HG03135 (cell line): ENCODE data around the gene PFN4.
A peak's percentile ranks its signal among the peaks of the same experiment; 100 is the strongest.
"Not testable (repeated sequence)": the region's sequence is repeated elsewhere in the genome, so short reads cannot be mapped to it uniquely, and the experiment has no call there.

Experiments
- ATAC-seq: cut with Tn5 transposase; IDR thresholded peaks from one replicate; pipeline ENCODE4 v1.9.1; 2021; ENCODE audit warnings: mild to moderate bottlenecking, moderate library complexity; ENCODE audit not compliant: unreplicated experiment

PFN4 gene

GRCh38 chr2:24123195-24123921 lies at the start of gene PFN4, which contains the start of gene FAM228B:
Gene PFN4, minus strand, starts transcription at chr2:24123334. Its CDS starts 799 bp downstream, at chr2:24122535.
Gene FAM228B, plus strand, starts transcription at chr2:24123469. Its CDS starts 893 bp downstream, at chr2:24124362.
- ATAC-seq: peak; percentile 86

- no peak for ATAC-seq
Measured at GRCh38 chr2:24169023-24169422, 45.9 kb upstream of the PFN4 start.

GRCh38 chr2:24164416-24164973 lies 41.4 kb upstream of the PFN4 start:
- peak; percentile 75 for ATAC-seq

GRCh38 chr2:24163601-24164000 lies 40.5 kb upstream of the PFN4 start:
- no peak for ATAC-seq

- no peak for ATAC-seq
Measured at GRCh38 chr2:24163186-24163585, 40.1 kb upstream of the PFN4 start.

- ATAC-seq: no peak
Measured at GRCh38 chr2:24162494-24162893, 39.4 kb upstream of the PFN4 start.

- ATAC-seq: no peak
Measured at GRCh38 chr2:24160761-24161160, 37.6 kb upstream of the PFN4 start.

- no peak for ATAC-seq
Measured at GRCh38 chr2:24159708-24160107, 36.6 kb upstream of the PFN4 start.

- ATAC-seq: no peak
Measured at GRCh38 chr2:24158131-24158530, 35.0 kb upstream of the PFN4 start.

- no peak for ATAC-seq
Measured at GRCh38 chr2:24153478-24153877, 30.3 kb upstream of the PFN4 start.

GRCh38 chr2:24152413-24153197 lies 29.5 kb upstream of the PFN4 start:
- no peak for ATAC-seq

- no peak for ATAC-seq
Measured at GRCh38 chr2:24147364-24147763, 24.2 kb upstream of the PFN4 start.

- not testable (repeated sequence) for ATAC-seq
Measured at GRCh38 chr2:24140305-24140704, 17.2 kb upstream of the PFN4 start.

GRCh38 chr2:24132543-24132942 lies 9.4 kb upstream of the PFN4 start:
- no peak for ATAC-seq

- ATAC-seq: no peak
Measured at GRCh38 chr2:24125956-24126355, 2.8 kb upstream of the PFN4 start.

- peak; percentile 10 for ATAC-seq
Measured at GRCh38 chr2:24123922-24124580, 917 bp upstream of the PFN4 start.

GRCh38 chr2:24122366-24123194 lies 554 bp downstream of the PFN4 start:
- no peak for ATAC-seq

GRCh38 chr2:24121469-24121868 lies 1.7 kb downstream of the PFN4 start:
- ATAC-seq: no peak

GRCh38 chr2:24121066-24121465 lies 2.1 kb downstream of the PFN4 start:
- ATAC-seq: no peak

- ATAC-seq: no peak
Measured at GRCh38 chr2:24117902-24118301, 5.2 kb downstream of the PFN4 start.
